ENCODE measurements around the gene FZR1.

GRCh38 chr19:3510727-3511126 is 4.6 kb downstream of the FZR1 start:
- TF ChIP-seq MYNN (CRISPR knock-in tag; IDR thresholded peaks at IDR 0.05; ENCODE audit: low read depth) (no peak), U2AF1 (optimal IDR thresholded peaks at IDR 0.05; ENCODE audit: low read depth, low read length) (no peak), POLR2AphosphoS5 (IDR thresholded peaks at IDR 0.05; ENCODE audit: low read depth, low read length) (no peak), HDAC1 (CRISPR knock-in tag; IDR thresholded peaks at IDR 0.05) (no peak), JUN (CRISPR knock-in tag; IDR thresholded peaks at IDR 0.05) (no peak)
- TF ChIP-seq, protein P1, sequence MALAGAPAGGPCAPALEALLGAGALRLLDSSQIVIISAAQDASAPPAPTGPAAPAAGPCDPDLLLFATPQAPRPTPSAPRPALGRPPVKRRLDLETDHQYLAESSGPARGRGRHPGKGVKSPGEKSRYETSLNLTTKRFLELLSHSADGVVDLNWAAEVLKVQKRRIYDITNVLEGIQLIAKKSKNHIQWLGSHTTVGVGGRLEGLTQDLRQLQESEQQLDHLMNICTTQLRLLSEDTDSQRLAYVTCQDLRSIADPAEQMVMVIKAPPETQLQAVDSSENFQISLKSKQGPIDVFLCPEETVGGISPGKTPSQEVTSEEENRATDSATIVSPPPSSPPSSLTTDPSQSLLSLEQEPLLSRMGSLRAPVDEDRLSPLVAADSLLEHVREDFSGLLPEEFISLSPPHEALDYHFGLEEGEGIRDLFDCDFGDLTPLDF (CRISPR knock-in tag; IDR thresholded peaks at IDR 0.05): no peak

Measured in HepG2 (cell line).